ENCODE data around the gene CD8A.

DNA sequence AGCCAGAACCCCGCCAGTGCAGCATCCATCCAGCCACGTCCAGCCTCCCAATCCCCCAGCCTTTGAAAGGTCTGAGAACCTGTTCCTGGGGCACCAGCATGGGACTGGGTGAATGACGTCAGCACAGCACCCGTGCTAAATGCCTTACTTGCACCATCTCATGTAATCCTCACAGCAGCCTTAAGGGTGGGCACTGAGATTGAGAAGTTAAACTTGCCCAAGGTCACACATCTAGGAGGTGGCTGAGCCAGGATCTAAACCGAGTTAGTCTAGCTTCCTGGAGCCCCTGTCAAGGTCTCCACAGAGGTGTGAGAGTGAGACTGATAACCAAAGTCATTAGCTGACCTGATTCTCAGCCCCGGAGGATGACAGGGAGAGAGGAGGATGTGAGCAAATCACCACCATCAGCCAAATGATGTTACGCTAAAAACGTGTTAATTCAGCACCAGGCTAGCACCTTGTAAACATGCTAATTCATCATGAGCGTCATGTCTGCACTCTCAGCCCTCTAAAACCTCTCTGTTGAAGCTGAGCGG is 4.6 kb downstream of the CD8A start:
- TF ChIP-seq EZH2 (IDR thresholded peaks at IDR 0.05) (no peak), POLR2AphosphoS5 (IDR thresholded peaks at IDR 0.05; ENCODE audit: borderline replicate concordance, low read depth, low read length) (no peak)
